ENCODE measurements around the gene NCAM2.

Gene NCAM2

DNA sequence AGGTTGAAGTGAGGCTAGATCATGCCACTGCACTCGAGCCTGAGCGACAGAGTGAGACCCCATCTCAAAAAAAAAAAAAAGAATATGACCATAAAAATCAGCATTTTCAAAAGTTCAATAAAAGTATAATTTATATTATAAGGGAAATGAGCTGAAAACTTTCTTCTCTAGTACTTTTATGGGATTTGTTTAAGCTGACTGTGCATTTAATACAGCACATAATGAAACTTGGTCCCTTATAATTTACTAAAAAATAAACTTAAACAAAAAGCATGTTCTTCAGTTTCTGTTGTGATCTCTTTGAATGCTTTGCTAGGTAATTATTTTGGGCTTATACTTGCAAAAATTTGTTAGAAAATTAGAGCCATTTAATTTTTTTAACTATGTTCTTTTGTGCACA is 77.8 kb downstream of the NCAM2 start:
- TF ChIP-seq, protein P1, sequence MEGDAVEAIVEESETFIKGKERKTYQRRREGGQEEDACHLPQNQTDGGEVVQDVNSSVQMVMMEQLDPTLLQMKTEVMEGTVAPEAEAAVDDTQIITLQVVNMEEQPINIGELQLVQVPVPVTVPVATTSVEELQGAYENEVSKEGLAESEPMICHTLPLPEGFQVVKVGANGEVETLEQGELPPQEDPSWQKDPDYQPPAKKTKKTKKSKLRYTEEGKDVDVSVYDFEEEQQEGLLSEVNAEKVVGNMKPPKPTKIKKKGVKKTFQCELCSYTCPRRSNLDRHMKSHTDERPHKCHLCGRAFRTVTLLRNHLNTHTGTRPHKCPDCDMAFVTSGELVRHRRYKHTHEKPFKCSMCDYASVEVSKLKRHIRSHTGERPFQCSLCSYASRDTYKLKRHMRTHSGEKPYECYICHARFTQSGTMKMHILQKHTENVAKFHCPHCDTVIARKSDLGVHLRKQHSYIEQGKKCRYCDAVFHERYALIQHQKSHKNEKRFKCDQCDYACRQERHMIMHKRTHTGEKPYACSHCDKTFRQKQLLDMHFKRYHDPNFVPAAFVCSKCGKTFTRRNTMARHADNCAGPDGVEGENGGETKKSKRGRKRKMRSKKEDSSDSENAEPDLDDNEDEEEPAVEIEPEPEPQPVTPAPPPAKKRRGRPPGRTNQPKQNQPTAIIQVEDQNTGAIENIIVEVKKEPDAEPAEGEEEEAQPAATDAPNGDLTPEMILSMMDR (conservative IDR thresholded peaks at IDR 0.05), result no peak
- no peak overlapping the region for H3K27ac ChIP-seq

DNA sequence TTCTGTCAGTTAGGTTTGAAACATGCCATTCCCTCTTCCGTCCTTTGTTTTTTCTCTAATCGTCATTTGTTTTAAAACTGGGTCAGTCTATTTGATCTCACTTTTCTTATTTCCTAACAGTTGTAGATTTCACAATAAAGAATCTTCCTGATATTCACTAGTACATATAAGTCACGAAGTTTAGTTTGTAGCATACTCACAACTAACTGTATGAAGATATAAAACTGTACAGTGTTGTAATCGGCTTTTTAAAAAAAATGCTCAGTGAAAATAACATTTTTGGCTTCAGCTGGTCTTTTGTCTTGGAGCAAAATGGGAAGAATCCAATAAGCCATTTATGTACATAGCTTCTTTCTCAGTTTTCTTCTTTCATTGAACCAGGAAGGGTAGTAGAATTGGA is 78.3 kb downstream of the NCAM2 start:
- no peak overlapping the region for H3K27ac ChIP-seq
- TF ChIP-seq, protein P1 (conservative IDR thresholded peaks at IDR 0.05), result no peak

- TF ChIP-seq, protein P1 (conservative IDR thresholded peaks at IDR 0.05), result no peak
- H3K27ac ChIP-seq, result no peak overlapping the region
Measured at GRCh38 chr21:21079646-21080045, 81.4 kb downstream of the NCAM2 start.

DNA sequence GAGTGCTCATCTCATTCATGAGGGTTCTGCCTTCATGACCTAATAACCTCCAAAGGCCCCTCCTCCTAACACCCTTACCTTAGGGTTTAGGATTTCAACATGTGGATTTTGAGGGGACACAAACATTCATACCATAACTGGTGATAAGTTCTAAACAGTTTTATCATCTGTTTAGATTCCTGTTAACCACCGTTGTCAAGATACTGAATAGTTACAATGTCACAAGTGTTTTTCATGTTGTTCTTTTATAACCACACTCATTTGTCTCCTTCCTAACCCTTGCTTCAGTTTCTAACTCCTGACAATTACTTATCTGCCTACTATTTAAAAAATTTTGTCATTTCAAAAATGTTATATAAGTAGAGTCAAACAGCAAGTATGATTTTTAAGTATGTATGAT is 86.0 kb downstream of the NCAM2 start:
- H3K27ac ChIP-seq, result no peak overlapping the region
- TF ChIP-seq, protein P1 (conservative IDR thresholded peaks at IDR 0.05), result no peak

DNA sequence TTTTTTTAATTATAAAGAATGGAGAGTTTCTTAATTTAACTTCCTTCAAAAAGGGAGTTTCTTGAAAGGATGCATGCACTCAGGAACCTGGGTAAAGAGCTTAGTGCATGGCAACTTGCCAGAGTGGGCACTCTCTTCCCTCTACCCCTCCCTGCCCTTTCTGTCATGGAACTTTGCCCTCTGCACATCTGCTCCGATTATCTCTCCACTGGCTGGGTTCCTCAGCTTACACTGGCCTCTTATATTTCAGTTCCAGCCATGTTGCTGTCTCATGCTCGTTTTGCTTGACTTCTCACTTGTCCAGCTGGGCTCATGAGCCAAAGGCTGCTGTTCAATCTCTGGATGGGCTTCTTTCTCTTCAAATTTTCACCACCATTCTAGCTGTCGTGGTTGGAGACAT is 87.0 kb downstream of the NCAM2 start:
- TF ChIP-seq, protein P1 (conservative IDR thresholded peaks at IDR 0.05), result no peak
- H3K27ac ChIP-seq, result no peak overlapping the region

GRCh38 chr21:21096956-21097355 is 98.7 kb downstream of the NCAM2 start:
- H3K27ac ChIP-seq, result no peak overlapping the region
- TF ChIP-seq, protein P1 (conservative IDR thresholded peaks at IDR 0.05), result no peak

DNA sequence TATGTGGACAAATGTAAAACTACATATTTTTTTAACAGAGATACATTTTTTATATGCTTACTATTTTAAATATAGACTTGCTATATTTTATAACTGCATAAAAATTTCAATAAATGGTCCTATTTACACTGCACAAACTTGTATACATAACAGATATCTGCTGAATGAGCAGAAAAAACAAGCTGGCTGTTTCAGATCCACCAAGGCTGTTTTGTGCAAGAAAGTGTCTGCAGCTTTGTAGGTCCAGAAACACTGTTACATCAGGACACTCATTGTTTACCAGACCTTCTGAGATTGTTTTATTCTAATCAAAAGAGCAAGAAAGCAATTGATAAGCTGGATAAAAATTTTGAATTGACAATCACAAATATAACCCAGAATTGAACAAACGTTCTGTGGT is 99.3 kb downstream of the NCAM2 start:
- TF ChIP-seq, protein P1 (conservative IDR thresholded peaks at IDR 0.05), result no peak
- no peak overlapping the region for H3K27ac ChIP-seq

- H3K27ac ChIP-seq, result no peak overlapping the region
- TF ChIP-seq, protein P1 (conservative IDR thresholded peaks at IDR 0.05), result peak; percentile 94
Measured at GRCh38 chr21:21101911-21102310, 103.7 kb downstream of the NCAM2 start.
